ENCODE measurements around the gene STXBP3. TPM values are rescaled to one million over a fixed set of nuclear protein-coding genes. Genes with fewer than 3 reads are reported as not detected.

STXBP3 gene
- total and polyA plus RNA-seq, 4 donors: 10.9 to 33.0 (median 23.2) TPM

DNA sequence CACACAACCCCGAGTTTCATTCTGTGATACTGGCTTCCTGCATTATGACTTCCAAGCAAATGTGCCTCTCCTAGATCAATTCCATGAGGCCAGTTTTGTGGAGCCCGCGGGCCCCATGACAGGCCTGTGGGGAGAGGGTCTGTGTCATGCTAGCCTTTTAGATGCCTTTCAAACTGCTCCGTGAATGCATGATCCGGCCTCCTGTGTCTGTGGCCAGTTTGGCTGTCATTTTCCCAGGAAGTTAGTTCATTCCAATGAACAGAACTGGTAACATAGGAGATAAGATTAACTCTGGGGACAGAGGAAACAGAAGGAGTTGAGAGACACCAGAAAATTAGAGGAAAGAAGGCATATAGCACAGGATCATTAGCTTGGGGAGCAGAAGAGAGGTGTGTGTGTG, 30.5 kb upstream of the STXBP3 start:
- Histone ChIP-seq H3K4me1 (ENCODE audit: control insufficient read depth in 4 of 4, insufficient read depth in 4 of 4, low read length in 3 of 4) (no peaks in the 10 kb centered on the region), H3K27me3 (ENCODE audit: control insufficient read depth in 4 of 4, insufficient read depth in 4 of 4, low read length in 3 of 4) (no peaks in the 10 kb centered on the region), H3K9me3 (ENCODE audit: control insufficient read depth in 4 of 4, low read length in 3 of 4) (no peaks in the 10 kb centered on the region), H3K27ac (ENCODE audit: low read depth in 1 of 2, low read length in 2 of 2) (no peak overlapping the region), H3K36me3 (ENCODE audit: control insufficient read depth in 4 of 4, insufficient read depth in 3 of 4, low read depth in 1 of 4, low read length in 3 of 4) (no peaks in the 10 kb centered on the region), H3K9ac (ENCODE audit: low read depth in 1 of 2, low read length in 2 of 2) (no peak overlapping the region), H3K4me3 (ENCODE audit: low read depth in 1 of 3, low read length in 3 of 3) (no peak overlapping the region)
- DNase-seq (ENCODE audit: low spot score): no peak
- no peak for TF ChIP-seq FOXA1 (IDR thresholded peaks at IDR 0.05)
- TF ChIP-seq HNF4G (IDR thresholded peaks at IDR 0.05): no peak
- TF ChIP-seq TAF1 (conservative IDR thresholded peaks at IDR 0.05): no peak
- no peak for TF ChIP-seq JUND (IDR thresholded peaks at IDR 0.05)
- TF ChIP-seq, protein P1, sequence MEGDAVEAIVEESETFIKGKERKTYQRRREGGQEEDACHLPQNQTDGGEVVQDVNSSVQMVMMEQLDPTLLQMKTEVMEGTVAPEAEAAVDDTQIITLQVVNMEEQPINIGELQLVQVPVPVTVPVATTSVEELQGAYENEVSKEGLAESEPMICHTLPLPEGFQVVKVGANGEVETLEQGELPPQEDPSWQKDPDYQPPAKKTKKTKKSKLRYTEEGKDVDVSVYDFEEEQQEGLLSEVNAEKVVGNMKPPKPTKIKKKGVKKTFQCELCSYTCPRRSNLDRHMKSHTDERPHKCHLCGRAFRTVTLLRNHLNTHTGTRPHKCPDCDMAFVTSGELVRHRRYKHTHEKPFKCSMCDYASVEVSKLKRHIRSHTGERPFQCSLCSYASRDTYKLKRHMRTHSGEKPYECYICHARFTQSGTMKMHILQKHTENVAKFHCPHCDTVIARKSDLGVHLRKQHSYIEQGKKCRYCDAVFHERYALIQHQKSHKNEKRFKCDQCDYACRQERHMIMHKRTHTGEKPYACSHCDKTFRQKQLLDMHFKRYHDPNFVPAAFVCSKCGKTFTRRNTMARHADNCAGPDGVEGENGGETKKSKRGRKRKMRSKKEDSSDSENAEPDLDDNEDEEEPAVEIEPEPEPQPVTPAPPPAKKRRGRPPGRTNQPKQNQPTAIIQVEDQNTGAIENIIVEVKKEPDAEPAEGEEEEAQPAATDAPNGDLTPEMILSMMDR (IDR thresholded peaks at IDR 0.05; ENCODE audit: low read depth, low read length, missing input control): no peak
- TF ChIP-seq, protein P2, sequence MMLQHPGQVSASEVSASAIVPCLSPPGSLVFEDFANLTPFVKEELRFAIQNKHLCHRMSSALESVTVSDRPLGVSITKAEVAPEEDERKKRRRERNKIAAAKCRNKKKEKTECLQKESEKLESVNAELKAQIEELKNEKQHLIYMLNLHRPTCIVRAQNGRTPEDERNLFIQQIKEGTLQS (IDR thresholded peaks at IDR 0.05): no peak
- TF ChIP-seq GABPA (IDR thresholded peaks at IDR 0.05 in 1 of 2, conservative IDR thresholded peaks at IDR 0.05 in 1 of 2): no peak
- TF ChIP-seq NR2F2 (IDR thresholded peaks at IDR 0.05): no peak
- TF ChIP-seq, protein P3, sequence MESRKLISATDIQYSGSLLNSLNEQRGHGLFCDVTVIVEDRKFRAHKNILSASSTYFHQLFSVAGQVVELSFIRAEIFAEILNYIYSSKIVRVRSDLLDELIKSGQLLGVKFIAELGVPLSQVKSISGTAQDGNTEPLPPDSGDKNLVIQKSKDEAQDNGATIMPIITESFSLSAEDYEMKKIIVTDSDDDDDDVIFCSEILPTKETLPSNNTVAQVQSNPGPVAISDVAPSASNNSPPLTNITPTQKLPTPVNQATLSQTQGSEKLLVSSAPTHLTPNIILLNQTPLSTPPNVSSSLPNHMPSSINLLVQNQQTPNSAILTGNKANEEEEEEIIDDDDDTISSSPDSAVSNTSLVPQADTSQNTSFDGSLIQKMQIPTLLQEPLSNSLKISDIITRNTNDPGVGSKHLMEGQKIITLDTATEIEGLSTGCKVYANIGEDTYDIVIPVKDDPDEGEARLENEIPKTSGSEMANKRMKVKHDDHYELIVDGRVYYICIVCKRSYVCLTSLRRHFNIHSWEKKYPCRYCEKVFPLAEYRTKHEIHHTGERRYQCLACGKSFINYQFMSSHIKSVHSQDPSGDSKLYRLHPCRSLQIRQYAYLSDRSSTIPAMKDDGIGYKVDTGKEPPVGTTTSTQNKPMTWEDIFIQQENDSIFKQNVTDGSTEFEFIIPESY (IDR thresholded peaks at IDR 0.05): no peak
- TF ChIP-seq, protein P4, sequence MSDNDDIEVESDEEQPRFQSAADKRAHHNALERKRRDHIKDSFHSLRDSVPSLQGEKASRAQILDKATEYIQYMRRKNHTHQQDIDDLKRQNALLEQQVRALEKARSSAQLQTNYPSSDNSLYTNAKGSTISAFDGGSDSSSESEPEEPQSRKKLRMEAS (IDR thresholded peaks at IDR 0.05): no peak
- TF ChIP-seq HNF4A (conservative IDR thresholded peaks at IDR 0.05): no peak
- WGBS: 78% methylated on average over 5 of the region's 5 CpGs

DNA sequence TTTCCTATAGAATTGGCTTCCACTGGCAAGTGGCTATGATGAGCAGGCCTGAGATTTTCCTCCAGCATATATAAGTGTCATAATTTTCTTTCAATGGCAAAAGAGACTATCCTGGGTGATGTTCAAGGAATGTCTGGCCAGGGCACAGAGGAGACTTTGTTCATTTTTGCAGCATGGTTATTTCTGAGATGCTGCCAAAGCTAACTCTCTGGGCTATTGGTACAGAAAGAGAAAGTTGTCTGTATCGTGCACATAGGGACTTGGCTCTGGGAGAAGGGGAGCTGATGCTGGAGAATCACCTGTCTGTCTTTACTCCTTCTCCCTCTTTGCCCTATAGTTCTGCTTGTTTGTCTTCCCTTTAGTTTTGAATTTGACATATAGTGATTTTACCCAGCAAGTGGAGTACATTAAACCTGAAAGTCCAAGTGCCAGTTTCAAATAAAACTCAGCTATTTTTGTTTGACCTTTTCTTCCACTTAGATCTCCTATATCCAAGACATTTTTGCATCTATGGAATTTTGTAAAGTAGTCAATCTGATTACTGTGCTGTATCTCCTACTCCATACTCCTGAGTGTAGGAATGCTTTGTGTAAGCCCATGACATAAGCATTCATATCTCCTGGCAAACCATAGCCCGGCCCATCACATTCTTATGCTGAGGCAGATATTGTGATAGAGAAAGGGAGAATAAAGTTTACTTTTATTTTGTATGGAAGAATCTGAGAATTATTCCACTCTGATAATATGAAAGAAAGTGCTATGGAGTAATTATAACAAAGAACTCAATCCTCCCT, 29.8 kb upstream of the STXBP3 start:
- no peak overlapping the region for H3K27ac ChIP-seq (ENCODE audit: low read depth in 1 of 2, low read length in 2 of 2)
- H3K9me3 ChIP-seq (ENCODE audit: control insufficient read depth in 4 of 4, low read length in 3 of 4): no peaks in the 10 kb centered on the region
- no peaks in the 10 kb centered on the region for H3K36me3 ChIP-seq (ENCODE audit: control insufficient read depth in 4 of 4, insufficient read depth in 3 of 4, low read depth in 1 of 4, low read length in 3 of 4)
- H3K9ac ChIP-seq (ENCODE audit: low read depth in 1 of 2, low read length in 2 of 2): no peak overlapping the region
- no peak for TF ChIP-seq RAD21 (IDR thresholded peaks at IDR 0.05)
- no peak for TF ChIP-seq JUND (IDR thresholded peaks at IDR 0.05)
- TF ChIP-seq FOXA2 (IDR thresholded peaks at IDR 0.05): no peak
- no peak for TF ChIP-seq RXRA (IDR thresholded peaks at IDR 0.05)
- TF ChIP-seq, protein P3 (IDR thresholded peaks at IDR 0.05): no peak
- no peak for TF ChIP-seq EGR1 (IDR thresholded peaks at IDR 0.05; ENCODE audit: low read depth in 2 of 2)
- TF ChIP-seq, protein P2 (IDR thresholded peaks at IDR 0.05): no peak
- no peak for TF ChIP-seq YY1 (IDR thresholded peaks at IDR 0.05)
- no peak for TF ChIP-seq NR2F2 (IDR thresholded peaks at IDR 0.05)
- TF ChIP-seq, protein P4 (IDR thresholded peaks at IDR 0.05): no peak
- TF ChIP-seq HNF4G (IDR thresholded peaks at IDR 0.05): no peak
- no peak for TF ChIP-seq FOXA1 (IDR thresholded peaks at IDR 0.05)
- no peak for TF ChIP-seq TAF1 (conservative IDR thresholded peaks at IDR 0.05)
- no peak for TF ChIP-seq HNF4A (conservative IDR thresholded peaks at IDR 0.05)
- TF ChIP-seq, protein P5, sequence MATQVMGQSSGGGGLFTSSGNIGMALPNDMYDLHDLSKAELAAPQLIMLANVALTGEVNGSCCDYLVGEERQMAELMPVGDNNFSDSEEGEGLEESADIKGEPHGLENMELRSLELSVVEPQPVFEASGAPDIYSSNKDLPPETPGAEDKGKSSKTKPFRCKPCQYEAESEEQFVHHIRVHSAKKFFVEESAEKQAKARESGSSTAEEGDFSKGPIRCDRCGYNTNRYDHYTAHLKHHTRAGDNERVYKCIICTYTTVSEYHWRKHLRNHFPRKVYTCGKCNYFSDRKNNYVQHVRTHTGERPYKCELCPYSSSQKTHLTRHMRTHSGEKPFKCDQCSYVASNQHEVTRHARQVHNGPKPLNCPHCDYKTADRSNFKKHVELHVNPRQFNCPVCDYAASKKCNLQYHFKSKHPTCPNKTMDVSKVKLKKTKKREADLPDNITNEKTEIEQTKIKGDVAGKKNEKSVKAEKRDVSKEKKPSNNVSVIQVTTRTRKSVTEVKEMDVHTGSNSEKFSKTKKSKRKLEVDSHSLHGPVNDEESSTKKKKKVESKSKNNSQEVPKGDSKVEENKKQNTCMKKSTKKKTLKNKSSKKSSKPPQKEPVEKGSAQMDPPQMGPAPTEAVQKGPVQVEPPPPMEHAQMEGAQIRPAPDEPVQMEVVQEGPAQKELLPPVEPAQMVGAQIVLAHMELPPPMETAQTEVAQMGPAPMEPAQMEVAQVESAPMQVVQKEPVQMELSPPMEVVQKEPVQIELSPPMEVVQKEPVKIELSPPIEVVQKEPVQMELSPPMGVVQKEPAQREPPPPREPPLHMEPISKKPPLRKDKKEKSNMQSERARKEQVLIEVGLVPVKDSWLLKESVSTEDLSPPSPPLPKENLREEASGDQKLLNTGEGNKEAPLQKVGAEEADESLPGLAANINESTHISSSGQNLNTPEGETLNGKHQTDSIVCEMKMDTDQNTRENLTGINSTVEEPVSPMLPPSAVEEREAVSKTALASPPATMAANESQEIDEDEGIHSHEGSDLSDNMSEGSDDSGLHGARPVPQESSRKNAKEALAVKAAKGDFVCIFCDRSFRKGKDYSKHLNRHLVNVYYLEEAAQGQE (IDR thresholded peaks at IDR 0.05): no peak
- no peak for TF ChIP-seq SP1 (IDR thresholded peaks at IDR 0.05)
- no peaks in the 10 kb centered on the region for H3K4me1 ChIP-seq (ENCODE audit: control insufficient read depth in 4 of 4, insufficient read depth in 4 of 4, low read length in 3 of 4)
- H3K27me3 ChIP-seq (ENCODE audit: control insufficient read depth in 4 of 4, insufficient read depth in 4 of 4, low read length in 3 of 4): no peaks in the 10 kb centered on the region
- no peak overlapping the region for H3K4me3 ChIP-seq (ENCODE audit: low read depth in 1 of 3, low read length in 3 of 3)
- DNase-seq (ENCODE audit: low spot score): no peak
- 82% methylated on average over 2 of the region's 2 CpGs for WGBS

All from liver (tissue), 9 donors.